ENCODE data around the gene KRTAP5-11.
"Not testable (repeated sequence)": the region's sequence is repeated elsewhere in the genome, so short reads cannot be mapped to it uniquely, and the experiment has no call there.

Gene KRTAP5-11

GRCh38 chr11:71580057-71581003 is 2.3 kb downstream of the KRTAP5-11 start:
- peak; percentile 13 for DNase-seq

GRCh38 chr11:71579513-71579912 is 3.2 kb downstream of the KRTAP5-11 start:
- DNase-seq: not testable (repeated sequence)

- no peak for DNase-seq
These were observed 5.1 kb downstream of the KRTAP5-11 start for GRCh38 chr11:71577469-71578004.

GRCh38 chr11:71576688-71577465 is 5.8 kb downstream of the KRTAP5-11 start:
- DNase-seq: not testable (repeated sequence)

GRCh38 chr11:71575723-71576424 is 6.8 kb downstream of the KRTAP5-11 start:
- DNase-seq: no peak

- no peak for DNase-seq
These were observed 8.3 kb downstream of the KRTAP5-11 start for GRCh38 chr11:71574418-71574817.

GRCh38 chr11:71572811-71573210 is 9.9 kb downstream of the KRTAP5-11 start:
- no peak for DNase-seq

GRCh38 chr11:71571101-71571850 is 11.4 kb downstream of the KRTAP5-11 start:
- not testable (repeated sequence) for DNase-seq

- DNase-seq: no peak
These were observed 13.8 kb downstream of the KRTAP5-11 start for GRCh38 chr11:71568704-71569349.

GRCh38 chr11:71567633-71568032 is 15.0 kb downstream of the KRTAP5-11 start:
- not testable (repeated sequence) for DNase-seq

GRCh38 chr11:71566626-71567599 is 15.8 kb downstream of the KRTAP5-11 start:
- not testable (repeated sequence) for DNase-seq

GRCh38 chr11:71566081-71566620 is 16.5 kb downstream of the KRTAP5-11 start:
- DNase-seq: no peak

GRCh38 chr11:71565263-71565662 is 17.4 kb downstream of the KRTAP5-11 start, which contains the start of gene KRTAP5-10:
Gene KRTAP5-10, plus strand, starts transcription at chr11:71565563. Its CDS starts 25 bp downstream, at chr11:71565588.
- no peak for DNase-seq

GRCh38 chr11:71564430-71564829 is 18.2 kb downstream of the KRTAP5-11 start:
- DNase-seq: no peak

- peak; percentile 10 for DNase-seq
These were observed 19.3 kb downstream of the KRTAP5-11 start for GRCh38 chr11:71563406-71563805.

- no peak for DNase-seq
These were observed 20.6 kb downstream of the KRTAP5-11 start for GRCh38 chr11:71562120-71562519.

- DNase-seq: no peak
These were observed 23.7 kb downstream of the KRTAP5-11 start for GRCh38 chr11:71558996-71559395.

GRCh38 chr11:71557257-71557656 is 25.4 kb downstream of the KRTAP5-11 start:
- no peak for DNase-seq

- no peak for DNase-seq
These were observed 26.7 kb downstream of the KRTAP5-11 start for GRCh38 chr11:71556018-71556417.

- no peak for DNase-seq
These were observed 27.2 kb downstream of the KRTAP5-11 start for GRCh38 chr11:71555508-71555907.

Measured in stimulated activated CD4-positive, alpha-beta T cell treated with anti-CD3 and anti-CD28 coated beads, Interleukin-4, amount 100 ng/mL, for 1 hour (primary cell).